Measurements from ENCODE around the gene CD244.

- TF ChIP-seq, protein P1, sequence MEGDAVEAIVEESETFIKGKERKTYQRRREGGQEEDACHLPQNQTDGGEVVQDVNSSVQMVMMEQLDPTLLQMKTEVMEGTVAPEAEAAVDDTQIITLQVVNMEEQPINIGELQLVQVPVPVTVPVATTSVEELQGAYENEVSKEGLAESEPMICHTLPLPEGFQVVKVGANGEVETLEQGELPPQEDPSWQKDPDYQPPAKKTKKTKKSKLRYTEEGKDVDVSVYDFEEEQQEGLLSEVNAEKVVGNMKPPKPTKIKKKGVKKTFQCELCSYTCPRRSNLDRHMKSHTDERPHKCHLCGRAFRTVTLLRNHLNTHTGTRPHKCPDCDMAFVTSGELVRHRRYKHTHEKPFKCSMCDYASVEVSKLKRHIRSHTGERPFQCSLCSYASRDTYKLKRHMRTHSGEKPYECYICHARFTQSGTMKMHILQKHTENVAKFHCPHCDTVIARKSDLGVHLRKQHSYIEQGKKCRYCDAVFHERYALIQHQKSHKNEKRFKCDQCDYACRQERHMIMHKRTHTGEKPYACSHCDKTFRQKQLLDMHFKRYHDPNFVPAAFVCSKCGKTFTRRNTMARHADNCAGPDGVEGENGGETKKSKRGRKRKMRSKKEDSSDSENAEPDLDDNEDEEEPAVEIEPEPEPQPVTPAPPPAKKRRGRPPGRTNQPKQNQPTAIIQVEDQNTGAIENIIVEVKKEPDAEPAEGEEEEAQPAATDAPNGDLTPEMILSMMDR (conservative IDR thresholded peaks at IDR 0.05): no peak
- no peak for TF ChIP-seq EZH2 (IDR thresholded peaks at IDR 0.05; ENCODE audit: low read depth)
These were observed 66.7 kb downstream of the CD244 start, which contains the start of gene LY9 for GRCh38 chr1:160795951-160796383.

Data from PC-9 (cell line).